GM10847 (cell line): ENCODE measurements around the gene SAP30BP.

ENCODE experiments used
- POLR2A ChIP-seq: IDR thresholded peaks from 2 replicates; pipeline ENCODE4 v1.6.1; 2011; ENCODE audit not compliant: insufficient read length; ENCODE audit errors: extremely low read depth

Gene SAP30BP

GRCh38 chr17:75662511-75662910 lies 4.6 kb upstream of the SAP30BP start:
- no peak for TF ChIP-seq POLR2A

GRCh38 chr17:75664099-75664549 lies 3.0 kb upstream of the SAP30BP start:
- TF ChIP-seq POLR2A = no peak

- no peak for TF ChIP-seq POLR2A
Observed at GRCh38 chr17:75665981-75666380, 1.2 kb upstream of the SAP30BP start.

GRCh38 chr17:75667825-75668224 lies 687 bp downstream of the SAP30BP start:
- TF ChIP-seq POLR2A = no peak

- no peak for TF ChIP-seq POLR2A
Observed at GRCh38 chr17:75668489-75668888, 1.4 kb downstream of the SAP30BP start.

GRCh38 chr17:75670868-75671267 lies 3.7 kb downstream of the SAP30BP start:
- TF ChIP-seq POLR2A = no peak

- no peak for TF ChIP-seq POLR2A
Observed at GRCh38 chr17:75672011-75672410, 4.9 kb downstream of the SAP30BP start.

- TF ChIP-seq POLR2A = no peak
Observed at GRCh38 chr17:75673487-75673886, 6.3 kb downstream of the SAP30BP start.

GRCh38 chr17:75676461-75676860 lies 9.3 kb downstream of the SAP30BP start:
- TF ChIP-seq POLR2A = no peak

GRCh38 chr17:75679706-75680211 lies 12.6 kb downstream of the SAP30BP start:
- TF ChIP-seq POLR2A = no peak

GRCh38 chr17:75680431-75680830 lies 13.3 kb downstream of the SAP30BP start:
- TF ChIP-seq POLR2A = no peak

- no peak for TF ChIP-seq POLR2A
Observed at GRCh38 chr17:75681289-75681688, 14.2 kb downstream of the SAP30BP start.

- no peak for TF ChIP-seq POLR2A
Observed at GRCh38 chr17:75683583-75683982, 16.4 kb downstream of the SAP30BP start.

- TF ChIP-seq POLR2A = no peak
Observed at GRCh38 chr17:75684249-75684648, 17.1 kb downstream of the SAP30BP start.

GRCh38 chr17:75684924-75685323 lies 17.8 kb downstream of the SAP30BP start:
- TF ChIP-seq POLR2A = no peak

- no peak for TF ChIP-seq POLR2A
Observed at GRCh38 chr17:75685499-75685898, 18.4 kb downstream of the SAP30BP start.

- no peak for TF ChIP-seq POLR2A
Observed at GRCh38 chr17:75688209-75688825, 21.2 kb downstream of the SAP30BP start.
